Muscle layer of colon (tissue), 2 donors: ENCODE results near the gene EEIG2.
"Not testable (repeated sequence)": the region's sequence is repeated elsewhere in the genome, so short reads cannot be mapped to it uniquely, and the experiment has no call there.

Experiments used
- H3K27ac ChIP-seq: one replicate; pipeline ENCODE4 v1.7.0; 2013; ENCODE audit warnings: low read depth, mild to moderate bottlenecking, low read length, moderate library complexity
- H3K27me3 ChIP-seq, 2 donors: one replicate each; pipeline ENCODE4 v1.7.0; 2013; ENCODE audit warnings: low read length in 2 of 2, mild to moderate bottlenecking in 2 of 2; ENCODE audit not compliant: insufficient read depth in 2 of 2, control insufficient read depth in 1 of 2
- H3K36me3 ChIP-seq: one replicate; pipeline ENCODE4 v1.7.0; 2013; ENCODE audit warnings: mild to moderate bottlenecking, low read length; ENCODE audit not compliant: insufficient read depth
- H3K4me1 ChIP-seq: one replicate; pipeline ENCODE4 v1.7.0; 2013; ENCODE audit warnings: mild to moderate bottlenecking, low read length; ENCODE audit not compliant: insufficient read depth
- H3K4me3 ChIP-seq, 2 donors: one replicate each; pipeline ENCODE4 v1.7.0; 2013; ENCODE audit warnings: low read length in 2 of 2, low read depth in 1 of 2, mild to moderate bottlenecking in 1 of 2, moderate library complexity in 1 of 2
- H3K9ac ChIP-seq: one replicate; pipeline ENCODE4 v1.7.0; 2013; ENCODE audit warnings: low read length
- H3K9me3 ChIP-seq: one replicate; pipeline ENCODE4 v1.7.0; 2013; ENCODE audit warnings: mild to moderate bottlenecking, low read length
- donor health status: abdominal sarcoma.
- donor health status: Adenocarcinoma of cecum.

Gene EEIG2

DNA sequence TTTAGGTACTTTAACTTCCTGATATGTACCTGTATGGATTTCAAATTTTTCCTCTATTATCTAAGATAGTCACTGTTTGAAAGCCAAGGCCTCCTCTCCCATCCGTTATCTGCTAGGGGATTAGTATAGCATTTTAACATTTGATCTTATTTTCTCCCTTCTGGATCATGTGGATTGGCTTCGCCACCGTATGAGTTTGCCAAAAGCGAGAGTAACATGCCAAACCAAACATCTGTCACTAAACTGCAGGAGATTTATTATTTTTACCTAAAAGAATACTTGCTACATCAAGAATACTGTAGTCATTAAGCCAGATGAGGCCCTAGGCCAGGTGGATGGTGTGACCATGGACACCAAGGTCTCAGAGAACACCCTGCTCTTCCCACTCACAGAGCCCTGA is 28.5 kb upstream of the EEIG2 start:
- Histone ChIP-seq H3K4me3 (no peak overlapping the region), H3K36me3 (no peaks in the 10 kb centered on the region), H3K27ac (no peak overlapping the region), H3K27me3 (no peaks in the 10 kb centered on the region), H3K4me1 (no peaks in the 10 kb centered on the region), H3K9ac (no peak overlapping the region), H3K9me3 (no peaks in the 10 kb centered on the region)

DNA sequence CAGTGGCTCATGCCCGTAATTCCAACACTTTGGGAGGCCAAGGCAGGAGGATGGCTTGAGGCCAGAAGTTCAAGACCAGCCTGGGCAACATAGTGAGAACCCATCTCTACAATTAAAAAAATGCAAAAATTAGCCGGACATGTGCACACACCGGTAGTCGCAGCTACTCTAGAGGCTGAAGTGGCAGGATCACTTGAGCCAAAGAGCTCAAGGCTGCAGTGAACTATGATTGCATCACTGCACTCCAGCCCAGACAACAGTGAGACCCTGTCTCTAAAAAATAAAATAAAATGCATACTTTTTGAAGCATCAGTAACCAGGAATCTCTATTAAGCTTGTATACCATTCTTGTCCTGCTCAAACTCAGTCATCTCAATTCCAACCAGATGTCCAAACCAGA is 27.2 kb upstream of the EEIG2 start:
- H3K27ac ChIP-seq, result no peak overlapping the region
- no peak overlapping the region for H3K9ac ChIP-seq
- no peaks in the 10 kb centered on the region for H3K36me3 ChIP-seq
- H3K4me3 ChIP-seq, result no peak overlapping the region
- no peaks in the 10 kb centered on the region for H3K27me3 ChIP-seq
- no peaks in the 10 kb centered on the region for H3K4me1 ChIP-seq
- H3K9me3 ChIP-seq, result no peaks in the 10 kb centered on the region

DNA sequence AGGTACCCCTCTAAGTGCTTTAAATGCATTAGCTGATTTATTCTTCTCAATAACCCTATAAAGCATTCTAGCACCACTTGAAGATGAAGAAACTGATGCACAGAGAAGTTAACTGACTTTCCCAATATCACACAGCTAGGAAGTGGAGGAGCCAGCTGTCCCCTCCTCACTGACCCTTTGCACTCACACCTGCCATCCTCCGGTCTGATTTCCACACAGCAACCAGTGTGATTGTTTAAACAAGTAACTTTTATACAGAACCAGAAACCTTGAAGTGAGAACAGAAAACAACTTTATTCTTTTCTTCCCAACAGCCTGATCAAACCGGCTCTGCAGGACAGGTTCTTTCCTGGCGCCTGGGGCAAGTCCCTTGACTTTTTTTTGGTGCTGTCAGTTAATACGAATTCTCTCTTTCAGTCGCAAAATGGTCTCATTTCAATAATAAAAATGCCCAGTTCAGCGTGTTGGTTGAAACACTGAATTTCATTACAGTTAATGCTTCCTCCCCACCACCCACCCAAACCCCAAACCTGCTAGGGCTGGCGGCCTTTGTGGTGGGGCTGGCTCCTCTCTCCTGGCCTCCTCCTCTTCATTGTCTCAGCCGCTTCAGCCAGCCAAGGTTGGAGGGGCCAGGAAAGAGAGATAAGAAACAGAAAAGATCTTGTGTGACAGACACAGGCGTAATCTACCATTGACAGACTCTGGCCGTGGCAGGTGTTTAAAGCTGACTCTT is 26.4 kb upstream of the EEIG2 start:
- Histone ChIP-seq H3K4me3 (no peak overlapping the region), H3K36me3 (no peaks in the 10 kb centered on the region), H3K27me3 (no peaks in the 10 kb centered on the region), H3K9me3 (no peaks in the 10 kb centered on the region), H3K27ac (no peak overlapping the region), H3K9ac (no peak overlapping the region), H3K4me1 (no peaks in the 10 kb centered on the region)

- Histone ChIP-seq H3K9ac (no peak overlapping the region), H3K36me3 (no peaks in the 10 kb centered on the region), H3K9me3 (no peaks in the 10 kb centered on the region), H3K27me3 (no peaks in the 10 kb centered on the region), H3K4me1 (no peaks in the 10 kb centered on the region), H3K4me3 (no peak overlapping the region), H3K27ac (no peak overlapping the region)
These were observed 25.1 kb upstream of the EEIG2 start for GRCh38 chr1:108534759-108535158.

- not testable (repeated sequence) for H3K36me3 ChIP-seq, H3K9me3 ChIP-seq, H3K9ac ChIP-seq, H3K27me3 ChIP-seq, H3K4me1 ChIP-seq, H3K4me3 ChIP-seq, H3K27ac ChIP-seq
These were observed 24.5 kb upstream of the EEIG2 start for GRCh38 chr1:108535315-108535897.

- H3K4me1 ChIP-seq, H3K27ac ChIP-seq, H3K36me3 ChIP-seq, H3K27me3 ChIP-seq, H3K9ac ChIP-seq, H3K9me3 ChIP-seq, H3K4me3 ChIP-seq: not testable (repeated sequence)
These were observed 23.9 kb upstream of the EEIG2 start for GRCh38 chr1:108536021-108536420.

DNA sequence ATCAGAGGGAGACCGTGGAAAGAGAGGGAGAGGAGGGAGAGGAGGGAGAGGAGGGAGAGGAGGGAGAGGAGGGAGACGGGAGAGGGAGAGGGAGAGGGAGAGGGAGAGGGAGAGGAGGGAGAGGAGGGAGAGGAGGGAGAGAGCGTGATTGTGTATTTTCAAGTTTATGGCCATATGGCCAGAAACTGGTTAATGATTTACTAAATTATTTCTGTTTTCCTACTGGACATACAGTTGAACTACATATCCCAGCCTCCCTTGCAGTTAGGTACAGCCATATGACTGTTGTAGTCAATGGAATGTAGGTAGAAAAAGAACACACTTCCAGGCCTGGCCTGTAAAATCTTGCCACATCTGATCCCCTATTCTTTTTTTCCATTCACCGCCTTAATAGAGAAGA is 23.1 kb upstream of the EEIG2 start:
- H3K27me3 ChIP-seq, H3K9ac ChIP-seq, H3K4me1 ChIP-seq, H3K4me3 ChIP-seq, H3K9me3 ChIP-seq, H3K27ac ChIP-seq, H3K36me3 ChIP-seq: not testable (repeated sequence)

DNA sequence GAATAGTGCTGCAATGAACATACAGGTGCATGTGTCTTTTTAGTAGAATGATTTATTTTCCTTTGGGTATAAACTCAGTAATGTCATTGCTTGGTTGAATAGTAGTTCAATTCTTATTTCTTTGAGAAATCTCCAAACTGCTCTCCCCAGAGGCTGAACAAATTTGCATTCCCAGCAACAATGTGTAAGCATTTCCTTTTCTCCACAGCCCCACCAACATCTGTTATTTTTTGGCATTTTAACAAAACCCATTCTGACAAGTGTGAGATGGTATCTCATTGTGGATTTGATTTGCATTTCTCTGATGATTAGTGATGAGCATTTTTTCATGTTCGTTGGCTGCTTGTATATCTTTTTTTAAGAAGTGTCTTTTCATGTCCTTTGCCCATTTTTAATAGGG is 21.9 kb upstream of the EEIG2 start:
- Histone ChIP-seq H3K9ac (no peak overlapping the region), H3K9me3 (no peaks in the 10 kb centered on the region), H3K27me3 (no peaks in the 10 kb centered on the region), H3K4me3 (no peak overlapping the region), H3K4me1 (no peaks in the 10 kb centered on the region), H3K27ac (no peak overlapping the region), H3K36me3 (no peaks in the 10 kb centered on the region)

- no peaks in the 10 kb centered on the region for H3K27me3 ChIP-seq
- no peaks in the 10 kb centered on the region for H3K36me3 ChIP-seq
- H3K4me1 ChIP-seq, result no peaks in the 10 kb centered on the region
- H3K9me3 ChIP-seq, result no peaks in the 10 kb centered on the region
- H3K9ac ChIP-seq, result no peak overlapping the region
- no peak overlapping the region for H3K27ac ChIP-seq
- no peak overlapping the region for H3K4me3 ChIP-seq
These were observed 18.9 kb upstream of the EEIG2 start for GRCh38 chr1:108540977-108541376.

DNA sequence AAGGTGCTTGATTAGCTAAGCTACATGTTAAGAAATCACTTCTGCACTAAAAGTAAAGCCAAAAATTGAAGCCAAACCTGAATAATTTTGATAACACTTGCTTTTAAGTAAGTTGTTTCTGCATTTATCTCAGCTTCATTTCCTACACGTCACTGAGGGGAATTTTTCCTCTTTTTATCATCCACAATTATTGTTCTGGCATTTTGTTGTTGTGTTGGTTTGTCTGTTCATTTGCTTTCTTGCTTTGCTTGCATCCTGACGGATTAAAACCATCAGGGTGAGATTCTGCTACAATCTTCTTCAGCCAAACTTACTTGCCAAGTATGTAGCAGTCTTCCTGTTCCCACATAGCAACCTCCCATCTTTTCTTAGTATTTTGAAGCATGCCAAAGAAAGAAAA is 18.0 kb upstream of the EEIG2 start:
- Histone ChIP-seq H3K27ac (no peak overlapping the region), H3K9me3 (no peaks in the 10 kb centered on the region), H3K4me3 (no peak overlapping the region), H3K9ac (no peak overlapping the region), H3K27me3 (no peaks in the 10 kb centered on the region), H3K4me1 (no peaks in the 10 kb centered on the region), H3K36me3 (no peaks in the 10 kb centered on the region)

DNA sequence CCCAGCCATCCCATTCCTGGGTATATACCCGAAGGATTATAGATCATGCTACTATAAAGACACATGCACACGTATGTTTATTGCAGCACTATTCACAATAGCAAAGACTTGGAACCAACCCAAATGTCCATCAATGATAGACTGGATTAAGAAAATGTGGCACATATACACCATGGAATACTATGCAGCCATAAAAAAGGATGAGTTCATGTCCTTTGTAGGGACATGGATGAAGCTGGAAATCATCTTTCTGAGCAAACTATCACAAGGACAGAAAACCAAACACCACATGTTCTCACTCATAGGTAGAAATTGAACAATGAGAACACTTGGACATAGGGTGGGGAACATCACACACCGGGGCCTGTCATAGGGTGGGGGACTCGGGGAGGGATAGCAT is 12.4 kb upstream of the EEIG2 start:
- not testable (repeated sequence) for H3K9me3 ChIP-seq, H3K4me1 ChIP-seq, H3K27ac ChIP-seq, H3K9ac ChIP-seq, H3K36me3 ChIP-seq, H3K27me3 ChIP-seq, H3K4me3 ChIP-seq

DNA sequence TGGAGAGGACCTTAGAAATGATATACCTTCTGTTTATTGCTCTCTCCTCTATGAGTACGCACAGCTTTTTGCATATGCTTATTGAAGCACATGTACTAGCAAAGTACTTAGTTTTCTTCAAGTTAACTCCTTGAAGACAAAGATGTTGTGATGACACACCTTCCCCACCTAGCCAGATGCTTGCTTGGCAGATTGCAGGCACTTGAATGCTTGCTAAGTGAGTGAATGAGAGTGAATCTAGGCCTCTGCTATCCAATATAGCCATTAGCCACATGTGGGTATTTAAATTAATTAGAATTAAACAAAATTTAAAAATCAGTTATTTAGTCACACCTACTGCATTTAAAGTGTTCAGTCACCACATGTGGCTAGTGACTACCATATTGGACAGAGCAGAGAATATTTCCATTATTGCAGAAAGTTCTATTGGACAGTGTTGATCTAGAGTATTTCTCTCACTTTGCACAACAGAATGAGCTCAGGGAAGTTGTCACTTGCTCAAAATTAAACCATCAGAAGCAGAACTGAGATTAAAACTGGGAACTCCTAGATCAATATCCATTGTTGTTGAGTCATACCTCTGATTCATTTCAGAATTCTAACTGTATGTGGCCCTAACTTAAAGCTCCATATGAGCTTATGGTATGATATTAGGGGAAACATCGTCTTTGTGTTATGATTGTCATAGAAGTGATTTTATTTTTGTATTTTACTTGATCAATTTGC is 8.6 kb upstream of the EEIG2 start:
- Histone ChIP-seq H3K9me3 (no peaks in the 10 kb centered on the region), H3K27ac (no peak overlapping the region), H3K4me3 (no peak overlapping the region), H3K27me3 (no peaks in the 10 kb centered on the region), H3K36me3 (no peaks in the 10 kb centered on the region), H3K4me1 (no peaks in the 10 kb centered on the region), H3K9ac (no peak overlapping the region)
